SK-N-SH treated with all-trans-retinoic acid at 6 μM for 48 hours (cell line): Measurements from ENCODE around the gene DAB2.

Experiments used
- ESRRG ChIP-seq: fragments of 250-450 bp; sonication (Bioruptor Pico); IDR thresholded peaks from 2 replicates; pipeline ENCODE4 v1.6.1; 2021; ENCODE audit warnings: mild to moderate bottlenecking
- ISL1 ChIP-seq: fragments of 250-450 bp; sonication (Bioruptor Pico); IDR thresholded peaks from 2 replicates; pipeline ENCODE4 v2.1.2; 2022; ENCODE audit warnings: mild to moderate bottlenecking, moderate library complexity
- RARB ChIP-seq: fragments of 250-450 bp; sonication (Bioruptor Pico); IDR thresholded peaks from 2 replicates; pipeline ENCODE4 v1.8.0; 2021; ENCODE audit warnings: mild to moderate bottlenecking, moderate library complexity
- ZC3H10 ChIP-seq: fragments of 250-450 bp; sonication (Bioruptor Pico); IDR thresholded peaks from 2 replicates; pipeline ENCODE4 v1.5.1; 2021; ENCODE audit warnings: mild to moderate bottlenecking, moderate library complexity
- ZNF8 ChIP-seq: fragments of 450-650 bp; formaldehyde crosslinking; IDR thresholded peaks from 2 replicates; pipeline ENCODE4 v1.5.0; 2020; ENCODE audit warnings: mild to moderate bottlenecking, moderate library complexity
- TF ChIP-seq, protein P1 (sequence below): fragments of 250-450 bp; sonication (Bioruptor Pico); IDR thresholded peaks from 2 replicates; pipeline ENCODE4 v1.8.0; 2020; ENCODE audit warnings: mild to moderate bottlenecking, moderate library complexity, borderline replicate concordance
- TF ChIP-seq, protein P2 (sequence below): fragments of 250-450 bp; sonication (Bioruptor Pico); IDR thresholded peaks from 2 replicates; pipeline ENCODE4 v1.8.0; 2021; ENCODE audit warnings: low read depth, mild to moderate bottlenecking, moderate library complexity, borderline replicate concordance
- TF ChIP-seq, protein P3 (sequence below): fragments of 250-450 bp; sonication (Bioruptor Pico); IDR thresholded peaks from 2 replicates; pipeline ENCODE4 v1.5.1; 2020; ENCODE audit warnings: low read depth, mild to moderate bottlenecking, moderate library complexity

DNA sequence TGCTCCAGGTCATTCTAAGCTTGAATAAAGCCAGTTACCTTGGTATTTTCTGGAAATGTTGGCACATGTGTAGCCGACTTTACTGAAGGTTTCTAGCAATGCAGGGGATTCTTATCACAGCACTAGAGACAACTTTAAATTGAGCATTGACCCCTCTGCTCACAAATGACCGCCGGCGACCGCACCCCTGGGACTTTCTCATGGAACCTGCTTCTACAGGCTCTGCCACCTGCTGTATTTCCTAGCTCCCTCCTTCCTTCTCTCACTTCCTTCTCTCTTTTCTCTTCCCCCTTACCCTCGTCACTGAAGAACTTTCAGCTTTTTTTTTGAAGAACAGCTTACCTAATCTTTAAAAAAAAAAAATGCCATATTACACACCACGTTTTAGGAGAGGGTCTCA is 30.9 kb upstream of the DAB2 start:
- no peak for TF ChIP-seq ISL1 (CRISPR knock-in tag)
- TF ChIP-seq, protein P1, sequence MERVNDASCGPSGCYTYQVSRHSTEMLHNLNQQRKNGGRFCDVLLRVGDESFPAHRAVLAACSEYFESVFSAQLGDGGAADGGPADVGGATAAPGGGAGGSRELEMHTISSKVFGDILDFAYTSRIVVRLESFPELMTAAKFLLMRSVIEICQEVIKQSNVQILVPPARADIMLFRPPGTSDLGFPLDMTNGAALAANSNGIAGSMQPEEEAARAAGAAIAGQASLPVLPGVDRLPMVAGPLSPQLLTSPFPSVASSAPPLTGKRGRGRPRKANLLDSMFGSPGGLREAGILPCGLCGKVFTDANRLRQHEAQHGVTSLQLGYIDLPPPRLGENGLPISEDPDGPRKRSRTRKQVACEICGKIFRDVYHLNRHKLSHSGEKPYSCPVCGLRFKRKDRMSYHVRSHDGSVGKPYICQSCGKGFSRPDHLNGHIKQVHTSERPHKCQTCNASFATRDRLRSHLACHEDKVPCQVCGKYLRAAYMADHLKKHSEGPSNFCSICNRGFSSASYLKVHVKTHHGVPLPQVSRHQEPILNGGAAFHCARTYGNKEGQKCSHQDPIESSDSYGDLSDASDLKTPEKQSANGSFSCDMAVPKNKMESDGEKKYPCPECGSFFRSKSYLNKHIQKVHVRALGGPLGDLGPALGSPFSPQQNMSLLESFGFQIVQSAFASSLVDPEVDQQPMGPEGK (CRISPR knock-in tag), result no peak
- TF ChIP-seq, protein P2, sequence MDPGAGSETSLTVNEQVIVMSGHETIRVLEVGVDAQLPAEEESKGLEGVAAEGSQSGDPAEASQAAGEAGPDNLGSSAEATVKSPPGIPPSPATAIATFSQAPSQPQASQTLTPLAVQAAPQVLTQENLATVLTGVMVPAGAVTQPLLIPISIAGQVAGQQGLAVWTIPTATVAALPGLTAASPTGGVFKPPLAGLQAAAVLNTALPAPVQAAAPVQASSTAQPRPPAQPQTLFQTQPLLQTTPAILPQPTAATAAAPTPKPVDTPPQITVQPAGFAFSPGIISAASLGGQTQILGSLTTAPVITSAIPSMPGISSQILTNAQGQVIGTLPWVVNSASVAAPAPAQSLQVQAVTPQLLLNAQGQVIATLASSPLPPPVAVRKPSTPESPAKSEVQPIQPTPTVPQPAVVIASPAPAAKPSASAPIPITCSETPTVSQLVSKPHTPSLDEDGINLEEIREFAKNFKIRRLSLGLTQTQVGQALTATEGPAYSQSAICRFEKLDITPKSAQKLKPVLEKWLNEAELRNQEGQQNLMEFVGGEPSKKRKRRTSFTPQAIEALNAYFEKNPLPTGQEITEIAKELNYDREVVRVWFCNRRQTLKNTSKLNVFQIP (CRISPR knock-in tag), result no peak
- no peak for TF ChIP-seq ZNF8 (CRISPR knock-in tag)
- no peak for TF ChIP-seq RARB
- TF ChIP-seq, protein P3, sequence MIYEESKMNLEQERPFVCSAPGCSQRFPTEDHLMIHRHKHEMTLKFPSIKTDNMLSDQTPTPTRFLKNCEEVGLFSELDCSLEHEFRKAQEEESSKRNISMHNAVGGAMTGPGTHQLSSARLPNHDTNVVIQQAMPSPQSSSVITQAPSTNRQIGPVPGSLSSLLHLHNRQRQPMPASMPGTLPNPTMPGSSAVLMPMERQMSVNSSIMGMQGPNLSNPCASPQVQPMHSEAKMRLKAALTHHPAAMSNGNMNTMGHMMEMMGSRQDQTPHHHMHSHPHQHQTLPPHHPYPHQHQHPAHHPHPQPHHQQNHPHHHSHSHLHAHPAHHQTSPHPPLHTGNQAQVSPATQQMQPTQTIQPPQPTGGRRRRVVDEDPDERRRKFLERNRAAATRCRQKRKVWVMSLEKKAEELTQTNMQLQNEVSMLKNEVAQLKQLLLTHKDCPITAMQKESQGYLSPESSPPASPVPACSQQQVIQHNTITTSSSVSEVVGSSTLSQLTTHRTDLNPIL (CRISPR knock-in tag), result no peak
- no peak for TF ChIP-seq ZC3H10 (CRISPR knock-in tag)
- TF ChIP-seq ESRRG, result no peak
